Activated CD4-positive, alpha-beta T cell treated with anti-CD3 and anti-CD28 coated beads, Interleukin-2, amount 10 ng/mL, durations not matched to agents 7 days and 5 days (primary cell): ENCODE measurements around the gene HDLBP. TPM values are rescaled to one million over a fixed set of nuclear protein-coding genes. Genes with fewer than 3 reads are reported as not detected.

ENCODE experiments used
- CTCF ChIA-PET: fragments of 350-600 bp; sonication (Branson Sonifier 250); formaldehyde crosslinking; loops from one replicate; lab custom pipeline; 2021; ENCODE audit warnings: antibody characterized with exemption; lab: Charles Lee
- POLR2A ChIA-PET: fragments of 350-600 bp; sonication (Branson Sonifier 250); formaldehyde crosslinking; loops from one replicate; lab custom pipeline; 2021; ENCODE audit warnings: antibody characterized with exemption; lab: Charles Lee
- DNase-seq: peaks from one replicate; pipeline ENCODE4 v3.0.0-alpha.2; 2020
- H3K27ac Mint-ChIP-seq: one replicate; pipeline ENCODE4 v1.8.0; 2021; ENCODE audit warnings: mild to moderate bottlenecking, moderate library complexity, mixed read lengths
- H3K27me3 Mint-ChIP-seq: one replicate; pipeline ENCODE4 v1.8.0; 2021; ENCODE audit warnings: mixed read lengths
- H3K36me3 Mint-ChIP-seq: one replicate; pipeline ENCODE4 v1.8.0; 2021; ENCODE audit warnings: low read depth, mixed read lengths
- H3K4me1 Mint-ChIP-seq: one replicate; pipeline ENCODE4 v1.8.0; 2021; ENCODE audit warnings: mixed read lengths
- H3K4me3 Mint-ChIP-seq: one replicate; pipeline ENCODE4 v1.8.0; 2021; ENCODE audit warnings: mild to moderate bottlenecking, moderate library complexity, mixed read lengths
- H3K9me3 Mint-ChIP-seq: one replicate; pipeline ENCODE4 v1.8.0; 2021; ENCODE audit warnings: mixed read lengths
- total RNA-seq, 2 experiments: library from RNA; stranded (reverse); gene quantifications; one replicate each; pipeline ENCODE4 v1.2.3, GENCODE V29; 2021

The HDLBP gene
- total RNA-seq, 2 experiments from 2014 or later, result 198 to 203 TPM

DNA sequence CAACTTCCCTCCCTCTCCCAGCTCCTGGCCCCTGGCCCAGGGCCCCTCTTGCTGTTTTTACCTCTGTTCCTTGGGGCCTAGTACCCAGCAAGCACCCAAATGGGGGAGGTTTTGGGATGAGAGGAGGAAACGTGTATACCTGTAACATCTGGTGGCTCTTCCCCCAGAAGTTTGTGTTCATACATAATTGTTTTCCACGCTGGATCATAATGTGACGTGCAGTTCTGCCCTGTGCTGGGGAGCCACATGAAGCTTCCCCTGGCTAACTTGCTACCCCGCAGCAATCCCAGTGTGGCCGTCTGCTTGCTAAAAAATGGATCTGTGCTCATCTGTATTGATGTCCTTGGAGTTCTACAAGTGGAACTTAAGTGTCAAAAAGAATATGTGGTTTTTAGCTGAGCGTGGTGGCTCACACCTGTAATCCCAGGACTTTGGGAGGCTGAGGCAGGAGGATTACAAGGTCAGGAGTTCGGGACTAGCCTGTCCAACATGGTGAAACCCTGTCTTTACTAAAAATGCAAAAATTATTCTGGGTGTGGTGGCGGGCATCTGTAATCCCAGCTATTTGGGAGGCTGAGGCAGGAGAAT, 90.5 kb downstream of the HDLBP start:
- POLR2A ChIA-PET, result no interaction called here
- no peaks in the 10 kb centered on the region for H3K9me3 Mint-ChIP-seq
- no peak for DNase-seq
- H3K4me3 Mint-ChIP-seq, result no peak overlapping the region
- H3K27me3 Mint-ChIP-seq, result peaks cover 3% of the 10 kb centered on the region
- CTCF ChIA-PET, result no interaction called here
- H3K36me3 Mint-ChIP-seq, result peaks cover 12% of the 10 kb centered on the region
- H3K4me1 Mint-ChIP-seq, result no peaks in the 10 kb centered on the region
- H3K27ac Mint-ChIP-seq, result no peak overlapping the region

GRCh38 chr2:241224018-241224850, 91.2 kb downstream of the HDLBP start:
- Mint-ChIP-seq H3K9me3 (no peaks in the 10 kb centered on the region), H3K27me3 (peaks cover 9% of the 10 kb centered on the region), H3K36me3 (peaks cover 9% of the 10 kb centered on the region), H3K27ac (peak overlapping the region; percentile 25), H3K4me3 (no peak overlapping the region), H3K4me1 (peaks cover 2% of the 10 kb centered on the region)
- CTCF ChIA-PET, result no interaction called here
- POLR2A ChIA-PET, result no interaction called here
- DNase-seq, result no peak

DNA sequence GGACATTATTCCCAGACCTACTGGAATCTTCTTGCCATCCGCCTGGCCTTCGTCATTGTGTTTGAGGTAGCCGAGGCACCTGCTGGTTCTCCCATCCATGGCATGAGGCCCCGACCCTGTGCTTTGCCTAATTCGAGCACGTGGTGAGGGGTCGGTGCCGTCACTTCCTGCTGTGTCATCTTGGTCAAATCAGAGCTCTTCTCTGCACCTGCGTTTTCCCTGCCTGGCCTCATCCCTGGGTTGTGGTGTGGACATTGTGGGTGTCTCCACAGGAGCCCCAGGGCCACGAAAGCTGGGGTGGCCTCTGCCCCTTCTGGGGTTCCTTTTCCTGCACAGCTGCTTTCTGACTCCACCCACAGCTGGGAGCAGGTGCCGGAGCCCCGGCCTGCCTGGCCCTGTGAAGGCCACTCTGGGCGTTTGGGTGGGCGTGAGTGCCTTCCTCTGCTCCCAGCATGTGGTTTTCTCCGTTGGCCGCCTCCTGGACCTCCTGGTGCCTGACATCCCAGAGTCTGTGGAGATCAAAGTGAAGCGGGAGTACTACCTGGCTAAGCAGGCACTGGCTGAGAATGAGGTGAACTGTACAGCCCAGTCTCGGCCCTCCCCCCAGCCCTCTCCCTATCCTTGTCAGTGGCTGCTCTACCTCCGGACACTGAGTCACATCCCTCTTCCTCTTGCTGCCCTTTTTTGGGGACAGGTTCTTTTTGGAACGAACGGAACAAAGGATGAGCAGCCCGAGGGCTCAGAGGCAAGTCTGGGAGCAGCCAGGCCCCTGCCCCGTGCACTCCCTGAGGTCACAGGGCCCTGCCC, 92.1 kb downstream of the HDLBP start:
- Mint-ChIP-seq H3K4me3 (no peak overlapping the region), H3K36me3 (peaks cover 6% of the 10 kb centered on the region), H3K27ac (no peak overlapping the region), H3K4me1 (peaks cover 10% of the 10 kb centered on the region), H3K27me3 (peaks cover 17% of the 10 kb centered on the region), H3K9me3 (no peaks in the 10 kb centered on the region)
- ChIA-PET CTCF (interaction anchor here (0.6 kb wide), 1 partner anchor 326 kb away, joined by 3 read pairs; no protein-coding TSS in a partner anchor), POLR2A (no interaction called here)
- no peak for DNase-seq

DNA sequence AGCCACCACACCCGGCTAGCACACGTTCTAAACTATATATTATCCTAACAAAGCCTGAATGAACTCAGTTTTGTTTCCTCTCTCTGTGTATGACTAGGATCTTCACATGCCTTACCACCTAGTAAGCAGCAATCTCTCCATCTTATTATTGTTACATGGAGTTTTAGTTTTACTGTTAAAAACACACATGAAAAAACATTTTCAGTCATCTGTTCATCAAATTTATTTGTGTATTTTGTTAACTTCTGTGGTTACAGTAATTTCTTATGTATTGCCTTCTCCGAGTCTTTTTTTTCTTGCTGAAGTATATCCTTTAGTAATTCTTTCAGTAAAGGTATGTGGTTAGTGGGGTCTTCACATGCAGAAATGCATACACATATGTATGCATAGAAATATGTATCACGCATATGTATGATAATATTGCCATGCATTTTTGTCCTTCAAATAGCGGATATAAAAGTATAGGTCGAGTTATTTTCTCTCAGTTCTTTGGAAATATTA, 95.6 kb downstream of the HDLBP start:
- Mint-ChIP-seq H3K36me3 (no peaks in the 10 kb centered on the region), H3K4me1 (peaks cover 12% of the 10 kb centered on the region), H3K9me3 (no peaks in the 10 kb centered on the region), H3K27me3 (peaks cover 33% of the 10 kb centered on the region), H3K27ac (no peak overlapping the region), H3K4me3 (no peak overlapping the region)
- ChIA-PET POLR2A (no interaction called here), CTCF (no interaction called here)
- DNase-seq, result no peak

GRCh38 chr2:241219030-241219382, 96.5 kb downstream of the HDLBP start:
- no peak overlapping the region for H3K27ac Mint-ChIP-seq
- no peak for DNase-seq
- POLR2A ChIA-PET, result interaction anchor here (0.6 kb wide), 1 partner anchor 36 kb away, joined by 3 read pairs; no protein-coding TSS in a partner anchor
- no peaks in the 10 kb centered on the region for H3K9me3 Mint-ChIP-seq
- H3K4me3 Mint-ChIP-seq, result peak overlapping the region; percentile 70
- H3K4me1 Mint-ChIP-seq, result peaks cover 12% of the 10 kb centered on the region
- peaks cover 33% of the 10 kb centered on the region for H3K27me3 Mint-ChIP-seq
- CTCF ChIA-PET, result interaction anchor here (0.7 to 1.0 kb wide), 2 partner anchors 9 kb away, joined by 3 to 5 read pairs; no protein-coding TSS in a partner anchor
- H3K36me3 Mint-ChIP-seq, result no peaks in the 10 kb centered on the region

GRCh38 chr2:241218131-241219029, 97.1 kb downstream of the HDLBP start:
- Mint-ChIP-seq H3K9me3 (no peaks in the 10 kb centered on the region), H3K4me1 (peaks cover 12% of the 10 kb centered on the region), H3K27ac (peak overlapping the region; percentile 66), H3K4me3 (peak overlapping the region; percentile 70), H3K36me3 (no peaks in the 10 kb centered on the region), H3K27me3 (peaks cover 33% of the 10 kb centered on the region)
- POLR2A ChIA-PET, result interaction anchor here (0.6 kb wide), 1 partner anchor 36 kb away, joined by 3 read pairs; no protein-coding TSS in a partner anchor
- DNase-seq, result peak; percentile 36
- CTCF ChIA-PET, result interaction anchor here (0.7 to 1.0 kb wide), 2 partner anchors 8 to 10 kb away, joined by 3 to 5 read pairs; no protein-coding TSS in a partner anchor

- CTCF ChIA-PET, result interaction anchor here (1.2 kb wide), 1 partner anchor 14 kb away, joined by 6 read pairs; no protein-coding TSS in a partner anchor
- H3K9me3 Mint-ChIP-seq, result no peaks in the 10 kb centered on the region
- peak overlapping the region; percentile 50 for H3K27ac Mint-ChIP-seq
- peaks cover 33% of the 10 kb centered on the region for H3K27me3 Mint-ChIP-seq
- peak overlapping the region; percentile 63 for H3K4me3 Mint-ChIP-seq
- POLR2A ChIA-PET, result no interaction called here
- H3K36me3 Mint-ChIP-seq, result no peaks in the 10 kb centered on the region
- DNase-seq, result peak; percentile 19
- H3K4me1 Mint-ChIP-seq, result peaks cover 12% of the 10 kb centered on the region
These were observed 98.0 kb downstream of the HDLBP start for GRCh38 chr2:241217320-241218031.

GRCh38 chr2:241216211-241216761, 99.2 kb downstream of the HDLBP start:
- CTCF ChIA-PET, result interaction anchor here (1.2 kb wide), 1 partner anchor 15 kb away, joined by 6 read pairs; no protein-coding TSS in a partner anchor
- H3K9me3 Mint-ChIP-seq, result no peaks in the 10 kb centered on the region
- no peaks in the 10 kb centered on the region for H3K36me3 Mint-ChIP-seq
- H3K27ac Mint-ChIP-seq, result no peak overlapping the region
- H3K27me3 Mint-ChIP-seq, result peaks cover 33% of the 10 kb centered on the region
- peak overlapping the region; percentile 44 for H3K4me3 Mint-ChIP-seq
- no peak for DNase-seq
- POLR2A ChIA-PET, result no interaction called here
- H3K4me1 Mint-ChIP-seq, result peaks cover 12% of the 10 kb centered on the region

GRCh38 chr2:241215421-241215820, 100.1 kb downstream of the HDLBP start:
- H3K36me3 Mint-ChIP-seq, result no peaks in the 10 kb centered on the region
- no peak for DNase-seq
- no peak overlapping the region for H3K27ac Mint-ChIP-seq
- H3K4me3 Mint-ChIP-seq, result no peak overlapping the region
- H3K27me3 Mint-ChIP-seq, result peaks cover 33% of the 10 kb centered on the region
- peaks cover 12% of the 10 kb centered on the region for H3K4me1 Mint-ChIP-seq
- POLR2A ChIA-PET, result no interaction called here
- no peaks in the 10 kb centered on the region for H3K9me3 Mint-ChIP-seq
- CTCF ChIA-PET, result no interaction called here

- Mint-ChIP-seq H3K27me3 (peaks cover 28% of the 10 kb centered on the region), H3K9me3 (no peaks in the 10 kb centered on the region), H3K27ac (no peak overlapping the region), H3K36me3 (no peaks in the 10 kb centered on the region), H3K4me3 (no peak overlapping the region), H3K4me1 (peaks cover 12% of the 10 kb centered on the region)
- no peak for DNase-seq
- CTCF ChIA-PET, result no interaction called here
- POLR2A ChIA-PET, result no interaction called here
These were observed 100.7 kb downstream of the HDLBP start for GRCh38 chr2:241214766-241215165.

- POLR2A ChIA-PET, result no interaction called here
- no peaks in the 10 kb centered on the region for H3K9me3 Mint-ChIP-seq
- peaks cover 24% of the 10 kb centered on the region for H3K27me3 Mint-ChIP-seq
- H3K4me3 Mint-ChIP-seq, result no peak overlapping the region
- CTCF ChIA-PET, result no interaction called here
- DNase-seq, result no peak
- no peak overlapping the region for H3K27ac Mint-ChIP-seq
- peaks cover 10% of the 10 kb centered on the region for H3K4me1 Mint-ChIP-seq
- no peaks in the 10 kb centered on the region for H3K36me3 Mint-ChIP-seq
These were observed 101.3 kb downstream of the HDLBP start for GRCh38 chr2:241214209-241214608.
